Adrenal gland (tissue), 12 donors: ENCODE results near the gene WDR59. TPM values are rescaled to one million over a fixed set of nuclear protein-coding genes. Genes with fewer than 3 reads are reported as not detected.

Experiments
- DNase-seq, 7 donors: peaks; one replicate each; pipeline ENCODE4 v3.0.0-alpha.2; 2019 to 2020
- H3K27ac ChIP-seq, 5 donors: fragments of 200-600 bp; sonication (generic) in 4 of 5; 1 replicate in 3 of 5; 2 replicates in 2 of 5; pipeline versions ENCODE4 v1.5.1 to v1.8.0; 2016 to 2020; ENCODE audit warnings: mild to moderate bottlenecking in 1 of 5
- H3K27me3 ChIP-seq: fragments of 200-600 bp; 2 replicates; pipeline ENCODE4 v1.8.0; 2021
- H3K36me3 ChIP-seq, 2 donors: fragments of 200-600 bp; replicated peaks in 1 of 2; 1 replicate in 1 of 2; 2 replicates in 1 of 2; pipeline versions ENCODE4 v1.5.1 to v1.8.0; 2018 to 2022
- H3K4me1 ChIP-seq, 2 donors: fragments of 200-600 bp; replicated peaks in 1 of 2; 1 replicate in 1 of 2; 2 replicates in 1 of 2; pipeline versions ENCODE4 v1.5.1 to v1.8.0; 2018 to 2021
- H3K4me3 ChIP-seq, 4 donors: fragments of 200-600 bp; sonication (generic) in 3 of 4; one replicate each; pipeline ENCODE4 v1.5.1; 2016 to 2018
- H3K9me3 ChIP-seq, 3 donors: fragments of 200-600 bp; sonication (generic) in 1 of 3; replicated peaks in 1 of 3; 1 replicate in 2 of 3; 2 replicates in 1 of 3; pipeline versions ENCODE4 v1.5.1 to v1.8.0; 2016 to 2021
- POLR2A ChIP-seq, 2 donors: fragments of 450-650 bp; IDR thresholded peaks; one replicate each; pipeline ENCODE4 v1.6.1; 2017; ENCODE audit warnings: antibody characterized with exemption in 2 of 2, mild to moderate bottlenecking in 2 of 2, moderate library complexity in 1 of 2
- WGBS, 4 donors: extraction: QIAGEN DNeasy Blood & Tissue Kit in 2 of 4; methylation state at CpG; one replicate each; pipeline versions ENCODE4 v1.1.5 to v1.1.7; 2013 to 2017; 5-methylcytosine and 5-hydroxymethylcytosine counted together
- intact Hi-C, 2 donors: fragments of 100-400 bp; cut with DNase I; formaldehyde crosslinking; loops; one replicate each; pipeline versions ENCODE4 v1.14.1 to v1.15.0; 2022 to 2023
- polyA plus RNA-seq, 3 donors: library from polyadenylated mRNA; stranded (reverse); fragments of 200-250 nt in 2 of 3; fragments of 350-450 nt in 1 of 3; fragmentation: Illumina TruSeq in 1 of 3; extraction: RNeasy Lipid Tissue Mini Kit (QIAGEN cat#74804) in 1 of 3; gene quantifications; one replicate each; pipeline ENCODE4 v1.2.3, GENCODE V29; 2013 to 2014
- total RNA-seq, 9 donors: library from RNA; depleted of rRNA in 4 of 9; stranded (reverse); fragments of >200 nt in 4 of 9; fragments of 120-200 nt in 1 of 9; fragmentation: NEBNext Ultra II Directional in 1 of 9; extraction: Animal tissue kit (Norgen Biotek cat#: 25700) in 1 of 9; gene quantifications; one replicate each; pipeline versions ENCODE4 v1.1.0 to v1.2.4, GENCODE V29; 2013 to 2023
- TF ChIP-seq, protein P1 (sequence below), 6 experiments: fragments of 450-650 bp in 4 of 6; fragments of 200-600 bp in 2 of 6; sonication (generic) in 1 of 6; IDR thresholded peaks; 1 replicate in 5 of 6; 2 replicates in 1 of 6; pipeline versions ENCODE4 v1.5.1 to v1.8.0; 2016 to 2021; ENCODE audit warnings: antibody characterized with exemption in 6 of 6, mild to moderate bottlenecking in 2 of 6, moderate library complexity in 1 of 6
- donor health status: healthy with polysubstance abuse.
- donor health status: Bipolar disorder and iron deficiency.
- donor health status: DM: yes; HTN: yes; CAD: no.
- donor health status: DM: no; HTN: no; CAD: no.
- donor health status: DM: no; HTN: no; CAD: no.
- donor health status: DM: yes; HTN: yes; CAD: no.

WDR59 gene
- total and polyA plus RNA-seq, 12 donors, result 21.5 to 130 (median 64.1) TPM

DNA sequence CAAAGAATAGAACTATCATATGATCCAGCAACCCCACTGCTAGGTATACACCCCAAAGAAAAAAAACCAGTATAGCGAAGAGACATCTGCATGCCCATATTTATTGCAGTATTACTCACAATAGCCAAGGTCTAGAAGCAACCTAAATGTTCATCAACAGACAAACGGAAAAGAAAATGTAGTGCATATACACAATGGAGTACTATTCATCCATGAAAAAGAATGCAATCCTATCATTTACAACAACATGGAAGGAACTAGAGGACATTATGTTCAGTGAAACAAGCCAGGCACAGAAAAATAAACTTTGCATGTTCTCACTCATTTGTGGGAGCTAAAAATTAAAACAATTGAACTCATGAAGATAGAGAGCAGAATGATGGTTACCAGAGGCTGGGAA is 55.3 kb downstream of the WDR59 start:
- Histone ChIP-seq H3K9me3 (no peaks in the 10 kb centered on the region), H3K27ac (no peak overlapping the region), H3K4me3 (no peak overlapping the region), H3K36me3 (peaks cover 0 to 12% of the 10 kb centered on the region in 2 donors), H3K27me3 (no peaks in the 10 kb centered on the region), H3K4me1 (no peaks in the 10 kb centered on the region)
- 98 to 100% (median 98%) methylated on average over 2 of the region's 2 CpGs for WGBS, 4 donors
- TF ChIP-seq, protein P1, sequence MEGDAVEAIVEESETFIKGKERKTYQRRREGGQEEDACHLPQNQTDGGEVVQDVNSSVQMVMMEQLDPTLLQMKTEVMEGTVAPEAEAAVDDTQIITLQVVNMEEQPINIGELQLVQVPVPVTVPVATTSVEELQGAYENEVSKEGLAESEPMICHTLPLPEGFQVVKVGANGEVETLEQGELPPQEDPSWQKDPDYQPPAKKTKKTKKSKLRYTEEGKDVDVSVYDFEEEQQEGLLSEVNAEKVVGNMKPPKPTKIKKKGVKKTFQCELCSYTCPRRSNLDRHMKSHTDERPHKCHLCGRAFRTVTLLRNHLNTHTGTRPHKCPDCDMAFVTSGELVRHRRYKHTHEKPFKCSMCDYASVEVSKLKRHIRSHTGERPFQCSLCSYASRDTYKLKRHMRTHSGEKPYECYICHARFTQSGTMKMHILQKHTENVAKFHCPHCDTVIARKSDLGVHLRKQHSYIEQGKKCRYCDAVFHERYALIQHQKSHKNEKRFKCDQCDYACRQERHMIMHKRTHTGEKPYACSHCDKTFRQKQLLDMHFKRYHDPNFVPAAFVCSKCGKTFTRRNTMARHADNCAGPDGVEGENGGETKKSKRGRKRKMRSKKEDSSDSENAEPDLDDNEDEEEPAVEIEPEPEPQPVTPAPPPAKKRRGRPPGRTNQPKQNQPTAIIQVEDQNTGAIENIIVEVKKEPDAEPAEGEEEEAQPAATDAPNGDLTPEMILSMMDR (IDR thresholded peaks at IDR 0.05), result no peak
- no peak for TF ChIP-seq POLR2A (IDR thresholded peaks at IDR 0.05)
- no peak for DNase-seq
- intact Hi-C loops, result no loop called here

DNA sequence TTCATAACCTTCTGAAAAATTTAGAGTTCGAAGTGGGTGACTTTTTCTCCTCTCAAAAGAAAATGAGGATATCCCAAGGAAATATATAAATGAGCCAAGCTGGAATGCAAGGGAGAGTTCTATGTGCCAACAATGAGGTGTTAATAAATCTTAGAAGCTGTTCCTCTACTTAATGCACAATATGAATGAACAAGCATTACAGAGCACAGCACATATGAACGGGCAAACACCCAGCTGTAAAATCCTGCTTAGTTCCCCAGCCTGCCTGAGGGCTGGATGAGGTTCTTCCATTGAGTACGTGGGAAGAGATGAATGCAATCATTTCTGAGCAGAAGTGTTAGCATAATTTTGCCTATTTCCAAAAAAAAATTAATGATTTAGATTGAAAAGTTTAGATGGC is 58.1 kb downstream of the WDR59 start:
- H3K27ac ChIP-seq, result no peak overlapping the region
- 79 to 92% (median 90%) methylated on average over 3 of the region's 3 CpGs for WGBS, 4 donors
- intact Hi-C loops, result no loop called here
- TF ChIP-seq, protein P1 (IDR thresholded peaks at IDR 0.05), result no peak
- TF ChIP-seq POLR2A (IDR thresholded peaks at IDR 0.05), result no peak
- H3K36me3 ChIP-seq, result peaks cover 0 to 15% of the 10 kb centered on the region in 2 donors
- H3K27me3 ChIP-seq, result no peaks in the 10 kb centered on the region
- DNase-seq, result no peak
- H3K9me3 ChIP-seq, result no peaks in the 10 kb centered on the region
- H3K4me3 ChIP-seq, result no peak overlapping the region
- peaks cover 11 to 23% of the 10 kb centered on the region in 2 donors for H3K4me1 ChIP-seq

DNA sequence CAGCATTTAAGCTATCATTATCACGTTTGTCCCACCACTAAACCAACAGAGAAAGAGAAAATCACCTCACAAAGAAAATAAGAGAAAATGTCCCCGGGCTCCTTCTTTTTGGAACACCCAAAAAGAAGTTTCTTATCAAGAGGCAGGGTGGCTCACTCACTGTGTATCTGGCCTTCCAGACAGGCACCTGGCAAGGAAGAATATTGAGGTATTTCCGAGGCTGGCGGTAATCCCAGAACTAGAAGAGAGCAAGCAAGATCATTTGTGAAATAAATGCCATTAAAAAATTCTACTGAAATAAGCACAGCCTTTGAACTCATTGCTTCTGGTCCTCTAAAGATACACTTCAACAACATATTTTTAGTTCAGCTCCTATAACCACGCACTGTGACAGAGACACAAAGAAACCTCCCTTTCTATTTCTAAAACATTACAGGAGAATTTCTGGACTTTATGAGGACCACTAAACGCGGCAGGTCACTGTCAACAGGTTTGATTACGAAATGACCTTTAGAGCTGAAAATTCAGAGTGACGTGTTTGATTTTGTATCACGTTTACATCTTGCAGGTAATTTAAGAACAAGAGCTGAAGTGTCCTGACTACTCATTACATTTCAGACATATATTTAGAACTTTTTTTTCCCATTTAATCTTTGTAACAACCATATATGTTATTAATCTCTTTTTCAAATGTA is 61.0 kb downstream of the WDR59 start:
- intact Hi-C loops, result no loop called here
- no peak for TF ChIP-seq POLR2A (IDR thresholded peaks at IDR 0.05)
- TF ChIP-seq, protein P1 (IDR thresholded peaks at IDR 0.05), result no peak
- Histone ChIP-seq H3K4me1 (peaks cover 11 to 23% of the 10 kb centered on the region in 2 donors), H3K9me3 (no peaks in the 10 kb centered on the region), H3K36me3 (peaks cover 0 to 28% of the 10 kb centered on the region in 2 donors), H3K4me3 (no peak overlapping the region), H3K27me3 (no peaks in the 10 kb centered on the region), H3K27ac (peak overlapping the region in 4 of 5 donors; percentile 34 to 55 (median 42))
- peak; percentile 44 to 80 (median 75) for DNase-seq
- whole genome bisulfite sequencing, 4 donors, result 39 to 53% (median 47%) methylated on average over 10 of the region's 10 CpGs

DNA sequence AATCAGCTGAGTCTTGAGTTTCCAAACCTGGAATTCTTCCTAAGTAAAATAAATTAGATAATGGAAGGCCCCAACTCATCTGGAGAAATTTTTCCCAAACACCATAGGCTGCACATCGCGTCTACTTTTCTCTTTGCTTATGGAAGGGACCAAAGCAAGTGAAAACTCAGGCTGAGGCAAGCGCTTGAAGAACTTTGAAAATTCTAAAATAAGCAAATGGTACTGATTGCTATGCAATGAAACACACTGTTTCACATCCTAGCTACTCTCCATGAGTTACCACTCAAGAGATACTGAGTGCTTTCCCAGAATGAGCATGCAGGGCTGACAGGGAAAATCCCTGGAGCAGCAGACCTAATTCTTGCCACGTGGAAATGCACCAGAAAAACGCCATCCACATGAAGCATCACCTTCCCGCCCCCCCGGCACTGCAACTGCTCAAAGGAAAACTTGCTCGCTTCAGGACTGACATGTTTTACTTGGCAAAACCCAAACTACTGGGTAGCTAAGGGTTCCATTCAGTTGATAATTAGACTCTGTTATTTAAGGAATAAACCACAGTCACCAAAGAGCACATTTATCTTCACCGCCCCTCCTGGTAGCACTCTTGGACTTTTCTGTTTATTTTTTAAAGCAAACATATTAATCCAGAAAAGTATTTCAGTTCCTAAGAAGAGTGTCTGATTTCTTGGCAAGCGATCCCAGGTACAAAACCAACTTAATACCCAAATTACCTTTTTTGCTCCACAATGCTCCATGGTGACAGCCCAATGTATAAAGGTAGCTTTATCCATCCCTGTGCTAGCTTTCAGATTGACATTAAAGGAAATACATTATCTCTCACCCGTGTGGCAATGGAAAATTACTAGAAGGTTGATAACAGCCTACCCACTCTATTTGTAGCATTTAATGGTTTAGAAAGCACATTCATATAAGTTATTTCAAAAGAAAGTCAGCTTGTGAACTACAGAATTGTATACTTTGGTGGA is 62.5 kb downstream of the WDR59 start:
- intact Hi-C loops, result no loop called here
- TF ChIP-seq, protein P1 (IDR thresholded peaks at IDR 0.05), result no peak
- TF ChIP-seq POLR2A (IDR thresholded peaks at IDR 0.05), result no peak
- Histone ChIP-seq H3K4me3 (no peak overlapping the region), H3K4me1 (peaks cover 11 to 23% of the 10 kb centered on the region in 2 donors), H3K36me3 (peaks cover 0 to 31% of the 10 kb centered on the region in 2 donors), H3K9me3 (no peaks in the 10 kb centered on the region), H3K27me3 (no peaks in the 10 kb centered on the region), H3K27ac (peak overlapping the region in 2 of 5 donors; percentile 4 to 28)
- DNase-seq, result peak in 5 of 7 donors; percentile 38 to 63 (median 50)
- WGBS, 4 donors, result 67 to 77% (median 72%) methylated on average over 11 of the region's 11 CpGs
